ENCODE results near the gene ZNF677. TPM values are rescaled to one million over a fixed set of nuclear protein-coding genes. Genes with fewer than 3 reads are reported as not detected.
"Not testable (repeated sequence)": the region's sequence is repeated elsewhere in the genome, so short reads cannot be mapped to it uniquely, and the experiment has no call there.

ZNF677 gene
- total RNA-seq, 4 donors from 2014 or later, result 15.6 to 29.0 (median 19.2) TPM

- Histone ChIP-seq H3K27ac (no peak overlapping the region), H3K36me3 (no peaks in the 10 kb centered on the region), H3K27me3 (peaks cover 21% of the 10 kb centered on the region), H3K4me1 (no peaks in the 10 kb centered on the region), H3K4me3 (no peak overlapping the region), H3K9me3 (no peaks in the 10 kb centered on the region)
- TF ChIP-seq POLR2AphosphoS5 (IDR thresholded peaks at IDR 0.05) (no peak), CTCF (IDR thresholded peaks at IDR 0.05) (no peak), POLR2A (IDR thresholded peaks at IDR 0.05) (no peak), EP300 (IDR thresholded peaks at IDR 0.05) (no peak)
- WGBS, 2 donors (ENCODE audit: low coverage in 1 of 2), result 77 to 86% methylated on average over 2 of the region's 2 CpGs
- ATAC-seq, result no peak
Measured at GRCh38 chr19:53275480-53275879, 20.8 kb upstream of the ZNF677 start.

- peaks cover 25% of the 10 kb centered on the region for H3K27me3 ChIP-seq
- no peak for ATAC-seq
- no peaks in the 10 kb centered on the region for H3K9me3 ChIP-seq
- TF ChIP-seq POLR2A (IDR thresholded peaks at IDR 0.05) (no peak), CTCF (IDR thresholded peaks at IDR 0.05) (no peak), EP300 (IDR thresholded peaks at IDR 0.05) (no peak), POLR2AphosphoS5 (IDR thresholded peaks at IDR 0.05) (no peak)
- no peak overlapping the region for H3K27ac ChIP-seq
- no peaks in the 10 kb centered on the region for H3K36me3 ChIP-seq
- no peak overlapping the region for H3K4me3 ChIP-seq
- 81 to 85% methylated on average over 5 to 7 of the region's 9 CpGs for WGBS, 2 donors (ENCODE audit: low coverage in 1 of 2)
- no peaks in the 10 kb centered on the region for H3K4me1 ChIP-seq
Measured at GRCh38 chr19:53272044-53272443, 17.4 kb upstream of the ZNF677 start.

- not testable (repeated sequence) for H3K4me1 ChIP-seq, ATAC-seq, H3K9me3 ChIP-seq, H3K36me3 ChIP-seq, H3K4me3 ChIP-seq, H3K27ac ChIP-seq
- H3K27me3 ChIP-seq, result peaks cover 27% of the 10 kb centered on the region
- no CpG with 5 or more reads among the region's 27 CpGs for WGBS, 2 donors (ENCODE audit: low coverage in 1 of 2)
Measured at GRCh38 chr19:53269861-53270260, 15.2 kb upstream of the ZNF677 start.

- peaks cover 32% of the 10 kb centered on the region for H3K27me3 ChIP-seq
- not testable (repeated sequence) for ATAC-seq, H3K27ac ChIP-seq, H3K4me1 ChIP-seq, H3K9me3 ChIP-seq, H3K4me3 ChIP-seq, H3K36me3 ChIP-seq
- 80 to 100% methylated on average over 3 to 4 of the region's 5 CpGs for WGBS, 2 donors (ENCODE audit: low coverage in 1 of 2)
Measured at GRCh38 chr19:53267623-53268022, 12.9 kb upstream of the ZNF677 start, which contains the start of gene VN1R4. Gene VN1R4, minus strand, starts transcription at chr19:53267723. Its CDS starts 58 bp downstream, at chr19:53267665.

- not testable (repeated sequence) for ATAC-seq, H3K27ac ChIP-seq, H3K4me3 ChIP-seq, H3K27me3 ChIP-seq, H3K36me3 ChIP-seq, H3K9me3 ChIP-seq
- 71 to 73% methylated on average over 9 to 14 of the region's 14 CpGs for WGBS, 2 donors (ENCODE audit: low coverage in 1 of 2)
- H3K4me1 ChIP-seq, result peaks cover 3 to 21% (median 4%) of the 10 kb centered on the region in 3 donors
Measured at GRCh38 chr19:53257715-53258342, 3.2 kb upstream of the ZNF677 start, which contains the start of gene VN1R2. Gene VN1R2, plus strand, starts transcription at chr19:53258292. Its CDS starts 84 bp downstream, at chr19:53258376.

- H3K9me3 ChIP-seq, result peaks cover 0 to 97% (median 4%) of the 10 kb centered on the region in 3 donors
- 92 to 100% methylated on average over 1 of the region's 1 CpG for WGBS, 2 donors (ENCODE audit: low coverage in 1 of 2)
Measured at GRCh38 chr19:53246498-53246897, 8.2 kb downstream of the ZNF677 start.

More at GRCh38 chr19:53246498-53246897, 8.2 kb downstream of the ZNF677 start:
- no peak for ATAC-seq
- Histone ChIP-seq H3K36me3 (peaks cover 17 to 98% of the 10 kb centered on the region in 2 donors), H3K27ac (no peak overlapping the region), H3K4me1 (no peaks in the 10 kb centered on the region), H3K27me3 (no peaks in the 10 kb centered on the region), H3K4me3 (no peak overlapping the region)
- TF ChIP-seq CTCF (IDR thresholded peaks at IDR 0.05), result no peak
- TF ChIP-seq EP300 (IDR thresholded peaks at IDR 0.05), result no peak
- TF ChIP-seq POLR2AphosphoS5 (IDR thresholded peaks at IDR 0.05), result no peak
- TF ChIP-seq POLR2A (IDR thresholded peaks at IDR 0.05), result no peak
